IMR-90 (cell line): ENCODE measurements around the gene FA2H. TPM values are rescaled to one million over a fixed set of nuclear protein-coding genes. Genes with fewer than 3 reads are reported as not detected.

ENCODE experiments used
- ATAC-seq: fragments of 200-7000 bp; cut with Tn5 transposase; 2 replicates; pipeline ENCODE4 v1.9.1; 2020; ENCODE audit warnings: low read depth, mild to moderate bottlenecking, moderate library complexity
- BruUV-seq: library from RNA; stranded (reverse); fragments of 400-500 nt; replicated peaks from 2 replicates; lab custom pipeline; 2021; lab: Mats Ljungman, UMichigan
- CTCF ChIA-PET: fragments of 300-600 bp; formaldehyde crosslinking; extraction: SDS; loops from one replicate; lab custom pipeline; 2021; ENCODE audit warnings: antibody characterized with exemption; lab: Yijun Ruan, JAX
- POLR2A ChIA-PET: fragments of 300-600 bp; sonication (Branson Sonifier 250); formaldehyde crosslinking; loops from one replicate; lab custom pipeline; 2022; ENCODE audit warnings: antibody characterized with exemption; ENCODE audit not compliant: unreplicated experiment; lab: Charles Lee
- DNase-seq: peaks from one replicate; pipeline ENCODE4 v3.0.0; 2013
- H2AFZ ChIP-seq: replicated peaks from 2 replicates; pipeline ENCODE3; 2013; ENCODE audit warnings: low read length, mild to moderate bottlenecking; ENCODE audit not compliant: poor library complexity
- H2AK5ac ChIP-seq: 2 replicates; pipeline ENCODE4 v1.6.1; 2013; ENCODE audit warnings: low read depth, low read length, inconsistent platforms
- H2AK9ac ChIP-seq: replicated peaks from 2 replicates; pipeline ENCODE3; 2013; ENCODE audit warnings: mild to moderate bottlenecking, low read depth, low read length, moderate library complexity; ENCODE audit not compliant: poor library complexity
- H2BK120ac ChIP-seq: 2 replicates; pipeline ENCODE4 v1.6.1; 2013; ENCODE audit warnings: low read depth, low read length, inconsistent platforms
- H2BK15ac ChIP-seq: 3 replicates; pipeline ENCODE4 v1.6.1; 2013; ENCODE audit warnings: low read depth, low read length, inconsistent platforms
- H2BK20ac ChIP-seq: 2 replicates; pipeline ENCODE4 v1.6.1; 2013; ENCODE audit warnings: low read depth, mild to moderate bottlenecking, inconsistent platforms, low read length, moderate library complexity
- H2BK5ac ChIP-seq: 2 replicates; pipeline ENCODE4 v1.6.1; 2013; ENCODE audit warnings: mild to moderate bottlenecking, low read depth, low read length, inconsistent platforms; ENCODE audit not compliant: poor library complexity, severe bottlenecking
- H3K14ac ChIP-seq: replicated peaks from 2 replicates; pipeline ENCODE4 v1.6.1; 2013; ENCODE audit warnings: low read depth, low read length, inconsistent platforms
- H3K18ac ChIP-seq: 2 replicates; pipeline ENCODE4 v1.6.1; 2013; ENCODE audit warnings: low read depth, low read length, control low read depth
- H3K23ac ChIP-seq: 2 replicates; pipeline ENCODE4 v1.6.1; 2013; ENCODE audit warnings: low read depth, low read length, inconsistent platforms
- H3K27ac ChIP-seq: 2 replicates; pipeline ENCODE4 v1.5.1; 2013; ENCODE audit warnings: mild to moderate bottlenecking, control low read depth, low read length; ENCODE audit not compliant: insufficient read depth
- H3K27me3 ChIP-seq: 2 replicates; pipeline ENCODE4 v1.6.1; 2013; ENCODE audit warnings: low read length; ENCODE audit not compliant: control insufficient read depth, insufficient read depth
- H3K36me3 ChIP-seq: 2 replicates; pipeline ENCODE4 v1.6.1; 2013; ENCODE audit warnings: low read length, mixed read lengths; ENCODE audit not compliant: control insufficient read depth, insufficient read depth
- H3K4ac ChIP-seq: 2 replicates; pipeline ENCODE4 v1.6.1; 2013; ENCODE audit warnings: low read depth, low read length, inconsistent platforms
- H3K4me1 ChIP-seq: 2 replicates; pipeline ENCODE4 v1.6.1; 2013; ENCODE audit warnings: low read length, mixed read lengths; ENCODE audit not compliant: control insufficient read depth, insufficient read depth
- H3K4me2 ChIP-seq: 2 replicates; pipeline ENCODE4 v1.6.1; 2013; ENCODE audit warnings: low read depth, mild to moderate bottlenecking, control low read depth, low read length, moderate library complexity
- H3K4me3 ChIP-seq: 2 replicates; pipeline ENCODE4 v1.5.1; 2013; ENCODE audit warnings: low read depth, mild to moderate bottlenecking, control low read depth, low read length, moderate library complexity; ENCODE audit not compliant: insufficient read depth
- H3K56ac ChIP-seq: 2 replicates; pipeline ENCODE4 v1.6.1; 2013; ENCODE audit warnings: low read length, inconsistent platforms; ENCODE audit not compliant: insufficient read depth; ENCODE audit errors: extremely low read depth
- H3K79me1 ChIP-seq, 2 experiments: 2 replicates each; pipeline ENCODE4 v1.6.1; 2013; ENCODE audit warnings: low read length in 2 of 2, inconsistent platforms in 1 of 2, low read depth in 1 of 2
- H3K9ac ChIP-seq: 2 replicates; pipeline ENCODE4 v1.6.1; 2013; ENCODE audit warnings: low read depth, low read length, control low read depth
- H3K9me1 ChIP-seq: 2 replicates; pipeline ENCODE4 v1.6.1; 2013; ENCODE audit warnings: low read length, inconsistent platforms; ENCODE audit not compliant: insufficient read depth
- H3K9me3 ChIP-seq: 2 replicates; pipeline ENCODE4 v1.6.1; 2013; ENCODE audit warnings: low read length; ENCODE audit not compliant: control insufficient read depth, insufficient read depth
- H4K20me1 ChIP-seq: 2 replicates; pipeline ENCODE4 v1.6.1; 2013; ENCODE audit warnings: low read length, inconsistent platforms; ENCODE audit not compliant: insufficient read depth
- H4K5ac ChIP-seq: 2 replicates; pipeline ENCODE4 v1.6.1; 2013; ENCODE audit warnings: mild to moderate bottlenecking, low read depth, low read length, control low read depth
- H4K8ac ChIP-seq, 2 experiments: 2 replicates each; pipeline ENCODE4 v1.6.1; 2013; ENCODE audit warnings: low read depth in 2 of 2, low read length in 2 of 2, control low read depth in 1 of 2, inconsistent platforms in 1 of 2
- H4K91ac ChIP-seq: 2 replicates; pipeline ENCODE4 v1.6.1; 2013; ENCODE audit warnings: low read depth, low read length, inconsistent platforms; ENCODE audit not compliant: insufficient read depth
- BHLHE40 ChIP-seq: fragments of 150-350 bp; IDR thresholded peaks from 2 replicates; pipeline ENCODE4 v1.6.1; 2016; ENCODE audit warnings: mild to moderate bottlenecking, low read depth, low read length
- CEBPB ChIP-seq: IDR thresholded peaks from 2 replicates; pipeline ENCODE4 v1.6.1; 2012; ENCODE audit warnings: low read depth, low read length, improper control_type of control experiment
- CHD1 ChIP-seq: IDR thresholded peaks from 2 replicates; pipeline ENCODE4 v1.6.1; 2012; ENCODE audit warnings: low read depth, low read length, improper control_type of control experiment
- FOS ChIP-seq: fragments of 150-350 bp; IDR thresholded peaks from 2 replicates; pipeline ENCODE4 v1.6.1; 2016; ENCODE audit warnings: low read depth, low read length
- MAZ ChIP-seq: IDR thresholded peaks from 2 replicates; pipeline ENCODE4 v1.6.1; 2012; ENCODE audit warnings: low read depth, mild to moderate bottlenecking, low read length, improper control_type of control experiment, moderate library complexity, borderline replicate concordance
- MXI1 ChIP-seq: IDR thresholded peaks from 2 replicates; pipeline ENCODE4 v1.6.1; 2012; ENCODE audit warnings: low read depth, mild to moderate bottlenecking, low read length, moderate library complexity, borderline replicate concordance
- NFE2L2 ChIP-seq: fragments of 150-350 bp; IDR thresholded peaks from 2 replicates; pipeline ENCODE4 v1.6.1; 2016; ENCODE audit warnings: low read depth, mild to moderate bottlenecking, low read length
- RAD21 ChIP-seq: IDR thresholded peaks from 2 replicates; pipeline ENCODE4 v1.6.1; 2012; ENCODE audit warnings: low read length, improper control_type of control experiment
- RFX5 ChIP-seq: IDR thresholded peaks from 2 replicates; pipeline ENCODE4 v1.8.0; 2012; ENCODE audit warnings: low read depth, mild to moderate bottlenecking, low read length, moderate library complexity
- SMC3 ChIP-seq: fragments of 150-350 bp; IDR thresholded peaks from 2 replicates; pipeline ENCODE4 v1.6.1; 2016; ENCODE audit warnings: low read depth, mild to moderate bottlenecking, antibody characterized with exemption, low read length, moderate library complexity
- WGBS, 2 experiments: methylation state at CpG; one replicate each; pipeline versions ENCODE4 v1.1.5 to v1.1.7; 2013; ENCODE audit warnings: missing lambda C conversion rate in 2 of 2; ENCODE audit not compliant: insufficient read length in 1 of 2; ENCODE audit errors: extremely low coverage in 2 of 2; 5-methylcytosine and 5-hydroxymethylcytosine counted together
- dilution Hi-C: fragments of 300-500 bp; cut with HindIII; formaldehyde crosslinking; loops from one replicate; pipeline ENCODE4 v1.14.3; 2018; ENCODE audit warnings: low sequenced_read_pairs; ENCODE audit not compliant: unreplicated experiment
- in situ Hi-C: fragments of 300-500 bp; cut with MboI; formaldehyde crosslinking; loops from 3 replicates; pipeline ENCODE4 v1.14.3; 2019; ENCODE audit warnings: low sequenced_read_pairs, inconsistent platforms, mixed read lengths
- intact Hi-C: fragments of 100-400 bp; cut with micrococcal nuclease; formaldehyde crosslinking; loops from 2 replicates; pipeline ENCODE4 v1.10.0; 2022
- polyA plus RNA-seq, 3 experiments: library from polyadenylated mRNA; depleted of rRNA; stranded (reverse); fragments of >200 nt; gene quantifications; 2 replicates each; pipeline ENCODE4 v1.2.3, GENCODE V29; 2012; ENCODE audit warnings: low replicate concordance in 1 of 3
- total RNA-seq: library from RNA; depleted of rRNA; stranded (reverse); fragments of >200 nt; gene quantifications from 2 replicates; pipeline ENCODE4 v1.2.3, GENCODE V29; 2012
- TF ChIP-seq, protein P1 (sequence below): fragments of 150-350 bp; IDR thresholded peaks from 2 replicates; pipeline ENCODE4 v1.6.1; 2016; ENCODE audit warnings: low read depth, mild to moderate bottlenecking, low read length, moderate library complexity, borderline replicate concordance
- TF ChIP-seq, protein P2 (sequence below): fragments of 150-350 bp; IDR thresholded peaks from 2 replicates; pipeline ENCODE4 v1.6.1; 2017; ENCODE audit warnings: mild to moderate bottlenecking, antibody characterized with exemption, low read length, low read depth

FA2H gene
- total and polyA plus RNA-seq, 2 of the 4 experiments (the other 2 are of a cell fraction): not detected

DNA sequence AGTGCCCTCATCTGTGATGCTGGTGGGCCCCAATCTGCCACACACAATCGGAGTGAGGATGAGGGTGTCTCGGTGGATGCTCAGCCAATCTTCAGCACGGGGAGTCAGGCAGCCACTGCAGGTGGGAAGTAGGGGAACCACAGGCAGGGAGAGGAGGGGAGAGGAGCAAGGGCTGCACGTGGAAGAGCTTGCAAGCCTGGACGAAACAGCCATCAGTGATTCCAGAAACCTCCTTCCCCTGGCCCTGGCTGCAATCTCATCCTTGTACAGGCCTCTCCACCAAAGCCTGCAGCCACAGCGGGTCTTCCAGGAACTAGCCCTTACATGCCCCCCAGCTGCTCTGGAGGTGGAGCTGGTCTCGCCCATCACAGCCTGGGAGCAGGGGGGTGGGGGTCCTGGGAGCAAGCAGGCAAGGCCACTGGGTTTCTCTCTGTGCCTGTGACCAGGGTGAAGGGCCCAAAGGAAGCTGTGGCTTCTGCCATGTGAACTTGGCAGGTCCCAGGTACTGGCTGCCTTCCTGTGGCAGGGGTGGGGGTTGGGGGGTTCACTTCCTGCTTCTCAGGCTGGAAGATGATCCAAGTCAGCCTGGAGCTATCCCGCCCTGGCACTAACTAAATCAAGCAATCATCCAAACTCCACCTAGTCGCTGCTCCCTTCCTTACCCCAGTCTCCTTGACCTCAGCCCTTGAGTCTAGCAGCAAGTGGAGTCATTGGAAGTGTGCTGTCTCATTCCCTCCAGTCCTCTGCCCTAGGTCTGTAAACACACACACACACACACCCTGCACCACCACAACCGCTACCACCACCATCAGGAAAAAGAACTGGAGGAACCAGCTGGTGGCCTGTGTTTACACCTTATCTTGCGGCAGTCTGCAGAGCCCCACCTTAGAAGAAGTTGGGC, 44.6 kb downstream of the FA2H start (continued):
- TF ChIP-seq, protein P1, sequence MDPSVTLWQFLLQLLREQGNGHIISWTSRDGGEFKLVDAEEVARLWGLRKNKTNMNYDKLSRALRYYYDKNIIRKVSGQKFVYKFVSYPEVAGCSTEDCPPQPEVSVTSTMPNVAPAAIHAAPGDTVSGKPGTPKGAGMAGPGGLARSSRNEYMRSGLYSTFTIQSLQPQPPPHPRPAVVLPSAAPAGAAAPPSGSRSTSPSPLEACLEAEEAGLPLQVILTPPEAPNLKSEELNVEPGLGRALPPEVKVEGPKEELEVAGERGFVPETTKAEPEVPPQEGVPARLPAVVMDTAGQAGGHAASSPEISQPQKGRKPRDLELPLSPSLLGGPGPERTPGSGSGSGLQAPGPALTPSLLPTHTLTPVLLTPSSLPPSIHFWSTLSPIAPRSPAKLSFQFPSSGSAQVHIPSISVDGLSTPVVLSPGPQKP: no peak
- TF ChIP-seq CHD1: no peak

DNA sequence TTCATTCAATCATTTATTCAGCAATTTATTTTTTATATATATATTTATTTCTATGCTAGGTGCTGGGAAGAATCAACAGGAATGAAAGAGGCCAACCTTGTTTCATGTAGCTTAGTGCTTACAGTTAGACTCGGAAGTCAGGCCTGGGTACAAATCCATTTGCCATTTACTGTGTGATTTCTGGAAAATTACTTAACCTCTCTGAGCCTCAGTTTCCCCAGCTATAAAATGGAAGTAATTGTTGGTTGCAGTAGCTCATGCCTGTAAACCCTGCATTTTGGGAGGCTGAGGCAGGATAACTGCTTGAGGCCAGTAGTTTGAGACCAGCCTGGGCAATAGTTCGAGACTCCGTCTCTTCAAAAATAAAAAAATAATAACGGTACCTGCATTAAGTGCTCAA, 46.7 kb downstream of the FA2H start:
- ATAC-seq (no peak), DNase-seq (no peak)
- Histone ChIP-seq H3K23ac (no peak overlapping the region), H3K36me3 (no peaks in the 10 kb centered on the region), H3K9me3 (peaks cover 4% of the 10 kb centered on the region; the same call in 1 of the 2 replicates), H3K79me1 (no peaks in the 10 kb centered on the region), H2AK5ac (no peak overlapping the region), H3K18ac (no peak overlapping the region), H3K4me3 (no peak overlapping the region), H3K27me3 (0 out of 2 replicates have a peak, but pooled peaks cover 2% of the 10 kb centered on the region), H2BK20ac (no peak overlapping the region), H2AK9ac (no peak overlapping the region), H3K9me1 (no peaks in the 10 kb centered on the region; the same call in 1 of the 2 replicates), H4K91ac (no peak overlapping the region), H2BK15ac (no peak overlapping the region), H3K56ac (no peak overlapping the region), H3K4me2 (no peak overlapping the region), H3K4me1 (peaks cover 12% of the 10 kb centered on the region), H4K8ac (no peak overlapping the region), H3K9ac (no peak overlapping the region), H2AFZ (no peak overlapping the region), H2BK5ac (no peak overlapping the region), H3K27ac (no peak overlapping the region), H4K5ac (no peak overlapping the region), H4K20me1 (no peaks in the 10 kb centered on the region), H2BK120ac (no peak overlapping the region), H3K4ac (no peak overlapping the region), H3K14ac (no peak overlapping the region)
- in situ Hi-C loops: no loop called here
- CTCF ChIA-PET: no interaction called here
- dilution Hi-C loops: no loop called here
- intact Hi-C loops: no loop called here
- 100% methylated on average over 1 of the region's 4 CpGs; no CpG with 5 or more reads in 1 of the 2 experiments for WGBS, 2 experiments
- no TSS peak for BruUV-seq
- POLR2A ChIA-PET: no interaction called here
- TF ChIP-seq RFX5 (no peak), MXI1 (no peak), RAD21 (no peak), SMC3 (no peak), CHD1 (no peak), NFE2L2 (no peak), CEBPB (no peak), MAZ (no peak), BHLHE40 (no peak), FOS (no peak)
- TF ChIP-seq, protein P2, sequence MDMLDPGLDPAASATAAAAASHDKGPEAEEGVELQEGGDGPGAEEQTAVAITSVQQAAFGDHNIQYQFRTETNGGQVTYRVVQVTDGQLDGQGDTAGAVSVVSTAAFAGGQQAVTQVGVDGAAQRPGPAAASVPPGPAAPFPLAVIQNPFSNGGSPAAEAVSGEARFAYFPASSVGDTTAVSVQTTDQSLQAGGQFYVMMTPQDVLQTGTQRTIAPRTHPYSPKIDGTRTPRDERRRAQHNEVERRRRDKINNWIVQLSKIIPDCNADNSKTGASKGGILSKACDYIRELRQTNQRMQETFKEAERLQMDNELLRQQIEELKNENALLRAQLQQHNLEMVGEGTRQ: no peak
- TF ChIP-seq, protein P1: no peak
